CD4-positive, alpha-beta T cell treated with Interleukin-15 for 1 hour (primary cell): Measurements from ENCODE around the gene SLC5A4.
"Not testable (repeated sequence)": the region's sequence is repeated elsewhere in the genome, so short reads cannot be mapped to it uniquely, and the experiment has no call there.

Experiments used
- DNase-seq: peaks from one replicate; pipeline ENCODE4 v3.0.0-alpha.2; 2020

SLC5A4 gene

DNA sequence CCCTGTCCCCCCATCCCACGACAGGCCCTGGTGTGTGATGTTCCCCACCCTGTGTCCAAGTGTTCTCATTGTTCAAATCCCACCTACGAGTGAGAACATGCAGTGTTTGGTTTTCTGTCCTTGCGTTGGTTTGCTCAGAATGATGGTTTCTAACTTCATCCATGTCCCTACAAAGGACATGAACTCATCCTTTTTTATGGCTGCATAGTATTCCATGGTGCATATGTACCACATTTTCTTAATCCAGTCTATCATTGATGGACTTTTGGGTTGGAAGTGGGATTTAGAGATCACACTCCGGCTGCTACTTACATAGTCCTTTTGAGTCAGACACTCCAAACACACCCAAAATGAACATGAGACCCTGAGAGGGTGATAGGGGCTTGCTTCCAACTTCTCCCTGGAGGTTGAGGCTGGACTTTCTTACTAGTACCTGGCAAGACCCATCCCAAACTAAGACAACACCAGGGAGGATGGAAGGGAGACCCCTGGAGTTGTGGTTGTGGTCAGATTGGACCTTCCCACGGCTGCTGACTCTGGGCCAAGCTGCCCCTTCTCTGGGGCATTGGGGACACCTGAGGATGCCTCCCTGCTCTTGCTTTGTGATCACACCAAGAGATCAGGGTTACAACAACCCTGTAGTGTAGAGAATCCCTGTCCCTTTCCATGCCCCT, 57.5 kb downstream of the SLC5A4 start:
- not testable (repeated sequence) for DNase-seq

DNA sequence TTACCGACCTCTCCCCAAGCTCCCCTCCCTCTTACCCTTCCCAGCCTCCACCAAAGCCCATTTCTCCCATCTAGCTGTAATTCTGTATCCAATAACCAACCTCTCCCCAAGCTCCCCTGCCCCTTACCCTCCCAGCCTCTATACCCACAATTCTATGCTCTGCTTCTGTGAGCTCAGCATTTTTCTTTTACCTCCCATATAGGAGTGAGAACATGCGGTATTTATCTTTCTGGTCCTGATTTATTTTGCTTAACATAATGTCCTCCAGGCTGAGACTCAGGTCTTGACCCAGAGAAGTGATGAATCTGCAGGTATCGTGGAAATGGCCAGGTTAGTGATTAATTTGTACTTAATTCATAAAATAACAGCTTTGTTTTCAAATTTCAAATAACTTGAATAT, 59.2 kb downstream of the SLC5A4 start:
- DNase-seq = not testable (repeated sequence)

DNA sequence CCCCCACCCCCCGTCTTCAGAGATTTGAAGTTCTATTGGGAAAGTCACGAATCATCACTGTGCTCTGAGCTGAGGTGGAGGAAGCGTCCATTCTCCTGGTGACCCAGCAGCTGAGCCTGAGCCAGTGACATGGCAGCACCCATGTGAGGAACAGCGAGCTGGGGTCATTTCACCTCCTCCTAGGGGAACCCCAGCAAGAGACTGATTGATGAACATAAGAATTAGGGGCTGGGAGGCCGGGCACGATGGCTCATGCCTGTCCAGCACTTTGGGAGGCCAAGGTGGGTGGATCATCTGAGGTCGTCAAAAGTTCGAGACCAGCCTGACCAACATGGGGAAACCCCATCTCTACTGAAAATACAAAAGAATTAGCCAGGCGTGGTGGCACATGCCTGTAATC, 61.8 kb downstream of the SLC5A4 start:
- DNase-seq = not testable (repeated sequence)

DNA sequence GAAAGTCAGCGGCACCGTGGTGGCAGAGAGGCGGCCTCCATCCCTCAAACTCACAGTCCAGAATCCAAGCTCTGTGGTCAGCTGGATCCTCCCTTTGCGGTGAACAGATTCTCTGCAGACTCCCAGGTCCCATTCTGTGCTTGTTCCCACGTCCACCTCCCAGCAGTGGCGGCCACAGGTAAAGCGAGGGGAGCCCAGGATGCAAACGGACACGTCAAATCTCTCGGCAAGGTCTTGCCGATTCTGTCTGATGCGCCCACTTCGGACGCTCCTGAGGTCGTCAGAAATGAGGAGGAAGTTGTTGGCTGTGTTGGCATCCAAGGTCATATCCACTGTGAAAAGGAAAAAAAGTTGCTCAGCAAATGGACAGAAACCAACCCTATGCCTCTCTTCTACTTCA, 64.1 kb downstream of the SLC5A4 start:
- not testable (repeated sequence) for DNase-seq

DNA sequence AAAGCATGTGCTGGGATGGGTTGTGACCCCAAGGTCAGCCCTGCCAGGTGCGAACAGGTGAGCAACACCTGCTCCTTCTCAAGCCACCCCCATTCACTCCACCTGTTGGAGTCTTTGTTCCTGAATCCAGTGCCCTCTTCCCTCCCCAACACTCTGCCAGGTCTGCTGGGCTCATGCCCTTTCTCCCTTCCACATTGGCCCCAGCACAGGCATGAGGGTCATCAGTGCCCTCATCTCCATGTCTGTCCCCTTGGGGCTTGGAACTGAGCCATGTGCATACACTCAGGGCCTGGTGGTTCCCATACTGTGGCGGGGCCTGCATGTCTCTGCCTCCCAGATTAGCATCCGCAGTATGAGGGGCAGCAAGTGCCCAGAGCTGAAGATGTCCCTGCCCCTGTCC, 69.3 kb downstream of the SLC5A4 start:
- no peak for DNase-seq

DNA sequence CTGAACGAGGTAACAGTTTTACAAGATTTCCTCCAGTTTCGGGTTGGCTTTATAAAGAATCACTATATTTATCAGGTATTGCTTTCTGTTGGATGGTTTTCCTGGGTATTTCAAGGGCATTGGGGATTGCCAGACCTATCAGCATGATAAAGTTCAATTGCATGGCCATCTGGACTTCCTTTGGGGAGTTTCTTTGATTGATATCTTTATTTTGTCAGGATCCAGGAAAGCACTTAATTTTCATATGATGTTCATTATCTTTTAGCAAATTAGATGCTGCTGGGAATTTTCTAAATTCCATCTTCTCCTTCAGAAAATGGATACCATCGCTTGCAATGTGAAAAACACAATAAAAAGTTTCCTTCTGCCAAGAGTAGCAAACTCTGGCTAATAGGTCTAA, 71.5 kb downstream of the SLC5A4 start:
- no peak for DNase-seq

DNA sequence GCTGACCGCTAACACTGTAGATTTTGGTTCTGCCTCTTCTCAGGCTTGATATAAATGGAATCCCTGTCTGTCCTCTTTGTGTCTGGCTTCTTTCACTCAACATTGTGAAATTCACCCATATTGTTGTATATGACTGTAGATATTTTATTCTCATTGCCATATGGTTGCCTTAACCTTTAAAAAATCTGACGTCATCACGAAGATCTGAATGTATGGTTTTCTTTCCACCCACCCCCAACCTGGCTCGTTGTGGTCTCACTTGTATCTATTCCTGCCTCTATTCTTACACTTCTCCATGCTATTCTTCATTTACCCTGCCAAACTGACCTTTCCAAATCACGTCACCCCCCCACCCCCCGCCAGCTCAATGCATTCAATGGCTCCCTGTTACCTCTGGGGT, 74.1 kb downstream of the SLC5A4 start:
- no peak for DNase-seq

DNA sequence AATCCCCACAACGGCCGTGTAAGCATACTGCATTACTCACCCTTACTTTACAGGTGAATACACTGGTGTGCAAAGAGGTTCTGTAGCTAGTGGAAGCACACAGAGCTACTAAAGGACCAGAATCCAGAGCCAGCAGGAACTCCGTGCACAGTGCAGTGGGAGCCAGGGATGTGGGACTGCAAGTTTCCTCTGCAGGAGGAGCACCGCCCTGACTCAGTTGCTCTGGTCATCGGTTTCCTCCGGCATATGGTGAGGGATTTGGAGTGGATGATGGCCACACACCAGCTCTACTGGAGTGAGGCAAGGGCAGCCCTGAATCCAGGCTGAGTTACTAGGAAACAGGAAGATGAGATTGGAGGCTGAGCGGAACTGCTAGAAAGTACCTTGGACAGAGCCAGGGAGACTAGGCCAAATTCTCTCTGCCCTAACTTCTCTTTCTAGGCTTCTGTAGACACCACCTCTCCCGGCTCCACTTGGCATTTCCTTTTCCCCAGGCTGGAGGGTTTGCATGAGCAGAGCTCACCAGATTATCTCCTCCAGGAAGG, 77.9 kb downstream of the SLC5A4 start:
- no peak for DNase-seq

DNA sequence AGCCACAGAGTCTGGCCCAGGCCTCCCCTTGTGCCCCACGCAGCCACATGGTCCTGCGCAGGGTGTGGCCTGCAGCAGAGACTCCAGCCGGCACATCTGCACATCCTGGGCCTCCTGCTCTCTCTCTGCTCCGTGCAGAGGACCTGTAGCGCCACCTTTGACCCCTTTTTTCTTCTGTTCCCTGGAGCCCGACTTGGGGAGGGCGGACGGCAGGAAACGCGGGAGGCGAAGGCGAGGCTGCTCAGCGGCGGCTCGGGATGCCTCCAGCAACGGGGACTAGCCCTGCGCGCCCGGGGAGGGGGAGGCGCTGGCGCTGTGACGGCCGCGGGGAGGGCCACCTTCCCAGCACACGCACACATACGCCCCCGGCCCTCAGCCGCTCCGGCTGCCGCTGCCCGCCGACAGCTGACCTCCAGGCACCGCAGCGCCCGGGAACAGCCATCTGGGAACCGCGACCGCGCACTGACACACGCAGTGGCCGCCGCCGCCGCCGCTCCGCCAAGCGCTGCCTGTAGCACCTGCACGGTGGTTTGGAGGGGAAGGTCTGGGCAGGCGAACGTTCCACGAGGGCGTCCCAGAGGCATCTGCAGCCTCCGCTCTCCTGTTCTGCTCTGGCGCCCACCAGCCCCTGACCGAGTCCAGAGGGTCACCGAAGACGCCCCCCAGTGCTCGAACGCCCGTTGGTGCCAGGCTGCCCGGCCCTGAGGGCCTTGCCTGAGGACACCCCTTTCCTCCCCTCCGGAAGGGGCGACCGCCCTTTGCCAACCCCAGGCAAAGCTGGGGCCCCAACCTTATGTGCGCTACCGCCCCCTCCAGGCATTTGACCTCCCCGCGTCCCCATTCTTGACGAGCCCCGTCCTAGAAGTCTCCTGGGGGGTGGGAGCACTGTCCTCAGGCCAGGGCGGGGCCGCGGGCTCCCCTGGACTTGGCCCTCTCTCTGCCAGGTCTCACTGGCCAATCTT, 79.2 kb downstream of the SLC5A4 start:
- DNase-seq = no peak

DNA sequence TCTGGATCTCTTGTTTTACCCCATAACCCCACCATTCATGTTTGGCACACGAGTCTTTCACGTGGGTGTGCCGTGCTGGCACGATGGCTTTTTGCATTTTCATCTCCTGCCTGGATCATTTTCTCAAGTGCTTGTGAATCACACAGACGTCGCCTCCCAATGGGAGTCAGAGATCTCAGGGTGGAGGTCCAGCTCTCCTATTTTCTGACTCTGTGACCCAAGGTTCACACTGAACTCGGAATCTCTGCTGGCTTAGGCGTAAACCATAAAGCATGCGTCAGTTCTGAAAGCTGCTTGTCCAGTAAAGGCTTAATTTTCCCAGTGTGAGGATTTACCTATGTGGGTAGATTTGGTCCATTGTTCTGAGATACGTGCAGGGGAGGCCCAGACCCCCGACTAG, 80.0 kb downstream of the SLC5A4 start:
- no peak for DNase-seq
